B cell (primary cell): ENCODE measurements around the gene BTBD10.

Experiments
- CTCF ChIP-seq: fragments of 200-600 bp; IDR thresholded peaks from one replicate; pipeline ENCODE4 v1.8.0; 2022; ENCODE audit warnings: antibody characterized with exemption, mild to moderate bottlenecking
- EZH2 ChIP-seq: IDR thresholded peaks from 2 replicates; pipeline ENCODE4 v1.6.1; 2012; ENCODE audit warnings: borderline replicate concordance, low read depth, mild to moderate bottlenecking, moderate library complexity, low read length; ENCODE audit not compliant: insufficient read depth, poor library complexity, severe bottlenecking

- TF ChIP-seq CTCF (no peak), EZH2 (no peak)
Measured at GRCh38 chr11:13450832-13451397, 12.1 kb downstream of the BTBD10 start.
